Neural progenitor cell (in vitro differentiated cells): ENCODE measurements around the gene TOGARAM2.

Experiments
- CTCF ChIP-seq: fragments of 200-600 bp; sonication (generic); IDR thresholded peaks from 2 replicates; pipeline ENCODE4 v1.5.1; 2017; ENCODE audit warnings: antibody characterized with exemption, mild to moderate bottlenecking
- EZH2 ChIP-seq: fragments of 200-600 bp; sonication (generic); IDR thresholded peaks from 2 replicates; pipeline ENCODE4 v1.6.1; 2017; ENCODE audit warnings: antibody characterized with exemption, mild to moderate bottlenecking, moderate library complexity

- TF ChIP-seq EZH2 = no peak
- no peak for TF ChIP-seq CTCF
Measured at GRCh38 chr2:28981016-28981441, at the start of gene TOGARAM2.
